VCaP (cell line): Measurements from ENCODE around the gene LDLRAD3.

Experiments
- H3K27ac ChIP-seq: fragments of 450-650 bp; 2 replicates; pipeline ENCODE4 v1.5.1; 2017
- TF ChIP-seq, protein P1 (sequence below): fragments of 450-650 bp; conservative IDR thresholded peaks from 2 replicates; pipeline ENCODE4 v1.5.1; 2017; ENCODE audit warnings: mild to moderate bottlenecking, moderate library complexity

The LDLRAD3 gene

DNA sequence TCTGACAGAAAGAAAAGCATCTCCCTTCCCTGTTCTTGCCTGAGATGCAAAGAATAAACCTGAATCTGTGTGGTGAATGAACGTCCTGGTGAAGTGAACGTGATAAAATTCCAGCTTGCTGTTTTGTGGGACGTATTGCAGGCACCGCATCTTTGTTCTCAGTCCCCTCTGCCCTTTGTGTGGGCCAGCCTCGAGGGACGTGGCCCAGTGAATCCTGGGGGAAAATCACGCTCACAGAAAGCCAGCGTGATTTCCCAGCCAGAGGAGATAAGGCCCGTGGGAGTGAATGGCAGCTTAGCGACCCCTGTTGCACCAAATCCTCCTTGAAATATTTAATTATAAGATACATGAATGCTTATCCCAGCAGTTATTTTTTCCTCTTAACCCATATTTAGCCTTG, 216.2 kb downstream of the LDLRAD3 start:
- no peak overlapping the region for H3K27ac ChIP-seq
- TF ChIP-seq, protein P1, sequence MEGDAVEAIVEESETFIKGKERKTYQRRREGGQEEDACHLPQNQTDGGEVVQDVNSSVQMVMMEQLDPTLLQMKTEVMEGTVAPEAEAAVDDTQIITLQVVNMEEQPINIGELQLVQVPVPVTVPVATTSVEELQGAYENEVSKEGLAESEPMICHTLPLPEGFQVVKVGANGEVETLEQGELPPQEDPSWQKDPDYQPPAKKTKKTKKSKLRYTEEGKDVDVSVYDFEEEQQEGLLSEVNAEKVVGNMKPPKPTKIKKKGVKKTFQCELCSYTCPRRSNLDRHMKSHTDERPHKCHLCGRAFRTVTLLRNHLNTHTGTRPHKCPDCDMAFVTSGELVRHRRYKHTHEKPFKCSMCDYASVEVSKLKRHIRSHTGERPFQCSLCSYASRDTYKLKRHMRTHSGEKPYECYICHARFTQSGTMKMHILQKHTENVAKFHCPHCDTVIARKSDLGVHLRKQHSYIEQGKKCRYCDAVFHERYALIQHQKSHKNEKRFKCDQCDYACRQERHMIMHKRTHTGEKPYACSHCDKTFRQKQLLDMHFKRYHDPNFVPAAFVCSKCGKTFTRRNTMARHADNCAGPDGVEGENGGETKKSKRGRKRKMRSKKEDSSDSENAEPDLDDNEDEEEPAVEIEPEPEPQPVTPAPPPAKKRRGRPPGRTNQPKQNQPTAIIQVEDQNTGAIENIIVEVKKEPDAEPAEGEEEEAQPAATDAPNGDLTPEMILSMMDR, result no peak

DNA sequence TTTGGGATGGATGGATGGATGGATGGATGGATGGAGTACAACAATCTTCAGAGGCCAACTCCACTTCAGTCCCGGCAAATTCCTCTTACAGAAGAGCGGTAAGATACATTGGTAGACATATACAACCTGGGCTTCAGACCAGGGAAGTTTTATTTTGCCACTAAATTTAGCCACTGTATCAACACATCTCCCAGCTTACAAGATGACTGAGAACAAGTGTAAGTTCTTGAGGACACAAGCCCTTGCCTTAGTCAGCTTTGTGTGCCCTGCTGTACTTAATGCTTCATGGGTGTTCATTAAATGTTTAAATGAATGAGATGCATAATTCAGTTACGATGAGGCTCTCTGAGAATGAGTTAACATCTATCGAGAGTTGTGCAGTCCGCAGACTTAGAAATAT, 217.7 kb downstream of the LDLRAD3 start:
- TF ChIP-seq, protein P1, result no peak
- no peak overlapping the region for H3K27ac ChIP-seq

DNA sequence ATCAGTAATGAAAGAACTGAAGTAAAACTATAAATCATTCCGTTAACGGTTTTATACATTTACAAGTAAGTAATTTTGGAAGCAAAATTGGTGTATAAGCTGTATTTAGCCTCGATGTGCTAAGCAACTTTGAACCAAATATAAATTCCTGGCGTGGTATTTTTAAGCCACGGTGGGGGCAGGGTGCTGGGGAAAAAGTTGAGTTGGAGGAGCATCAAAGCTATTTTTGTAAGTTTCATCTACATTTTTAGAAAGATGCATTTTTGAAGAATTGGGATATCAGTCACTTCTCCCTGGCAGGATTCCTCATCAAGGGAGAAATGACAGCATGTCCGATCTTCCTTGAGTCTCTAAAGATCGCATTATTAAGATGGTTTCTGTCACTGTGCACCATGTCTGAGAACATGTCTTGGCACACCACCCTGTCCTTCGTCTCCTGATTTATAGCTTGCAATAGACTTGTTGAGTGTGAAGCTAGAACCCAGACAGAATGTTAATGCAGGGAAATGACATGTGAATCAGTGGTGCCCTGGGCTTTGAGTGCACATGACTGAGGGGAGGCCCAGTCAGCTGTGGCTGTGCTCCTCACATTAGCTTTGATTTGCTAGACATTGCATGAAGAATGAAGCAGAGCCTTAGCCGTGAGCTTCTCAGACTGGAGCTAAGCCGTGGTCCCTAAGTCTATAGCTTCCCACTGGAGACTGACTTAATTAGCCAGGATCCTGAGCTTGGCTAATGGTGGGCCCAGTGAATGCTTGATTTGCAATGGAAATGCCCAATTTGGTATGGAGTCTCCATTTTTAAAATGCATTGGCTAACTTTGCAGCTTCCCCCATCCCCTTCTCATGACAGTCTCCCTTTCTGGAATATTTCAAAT, 218.4 kb downstream of the LDLRAD3 start:
- peak overlapping the region; percentile 81; the same call in 1 of the 2 replicates for H3K27ac ChIP-seq
- TF ChIP-seq, protein P1, result no peak

DNA sequence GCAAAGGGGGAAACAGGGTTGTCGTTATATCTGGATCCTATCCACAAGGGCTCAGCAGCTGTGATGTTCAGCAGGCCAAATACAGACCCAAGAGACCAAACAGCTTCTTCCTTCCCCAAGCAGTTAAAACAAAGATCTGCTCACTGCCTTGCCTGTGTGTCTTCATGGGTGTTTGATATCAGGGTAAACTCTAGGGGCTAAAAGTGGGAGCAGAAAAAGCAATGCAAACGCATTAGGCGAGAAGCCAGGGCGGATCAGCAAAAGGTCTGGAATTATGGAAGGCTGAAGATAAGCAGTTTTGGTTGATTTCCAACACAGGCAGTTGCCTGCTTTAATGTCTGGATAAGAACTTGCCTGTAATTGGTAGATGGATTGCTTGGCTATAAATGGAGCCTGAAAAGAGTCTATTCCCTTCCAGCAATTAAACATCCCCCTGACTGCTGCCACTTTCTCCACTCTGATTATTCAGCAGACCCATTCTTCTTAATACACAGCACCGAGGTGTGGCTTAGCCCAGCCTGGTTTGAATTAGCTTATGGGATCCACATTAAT, 219.1 kb downstream of the LDLRAD3 start:
- TF ChIP-seq, protein P1, result no peak
- peak overlapping the region; percentile 81 for H3K27ac ChIP-seq

DNA sequence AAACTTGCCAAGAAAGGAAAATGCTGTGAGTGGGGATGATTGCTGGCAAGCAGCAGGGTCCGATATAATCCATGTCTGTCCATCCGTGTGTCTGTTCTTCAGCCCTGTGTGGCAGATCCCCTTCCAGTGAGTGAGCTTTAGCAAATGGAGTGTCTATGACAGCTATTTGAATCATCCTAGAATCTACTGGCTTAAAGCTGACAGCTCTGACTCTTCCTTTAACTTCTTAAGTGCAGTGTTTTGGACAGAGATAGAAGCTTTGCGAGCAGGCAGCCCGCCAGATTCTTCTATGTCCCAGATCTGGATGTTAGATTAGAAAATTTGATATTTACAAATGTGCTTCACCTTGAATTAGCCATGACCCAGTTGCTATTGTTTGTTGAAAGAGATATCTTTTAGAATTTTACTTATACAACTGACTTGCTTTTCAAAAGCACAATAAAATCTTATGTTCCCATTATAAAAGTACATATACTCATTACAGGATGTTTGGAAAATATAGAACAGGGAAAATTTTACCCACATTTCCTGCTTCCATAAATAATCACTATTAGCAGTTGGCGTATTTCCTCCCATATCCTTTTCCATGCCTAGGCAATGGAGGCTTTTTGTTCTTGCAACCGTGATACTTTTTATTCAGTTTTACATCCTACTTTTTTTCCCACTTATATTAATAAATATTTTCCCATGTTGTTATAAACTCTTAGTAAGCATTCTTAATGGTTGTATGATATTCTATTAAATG, 220.8 kb downstream of the LDLRAD3 start:
- H3K27ac ChIP-seq, result peak overlapping the region; percentile 81
- TF ChIP-seq, protein P1, result no peak

DNA sequence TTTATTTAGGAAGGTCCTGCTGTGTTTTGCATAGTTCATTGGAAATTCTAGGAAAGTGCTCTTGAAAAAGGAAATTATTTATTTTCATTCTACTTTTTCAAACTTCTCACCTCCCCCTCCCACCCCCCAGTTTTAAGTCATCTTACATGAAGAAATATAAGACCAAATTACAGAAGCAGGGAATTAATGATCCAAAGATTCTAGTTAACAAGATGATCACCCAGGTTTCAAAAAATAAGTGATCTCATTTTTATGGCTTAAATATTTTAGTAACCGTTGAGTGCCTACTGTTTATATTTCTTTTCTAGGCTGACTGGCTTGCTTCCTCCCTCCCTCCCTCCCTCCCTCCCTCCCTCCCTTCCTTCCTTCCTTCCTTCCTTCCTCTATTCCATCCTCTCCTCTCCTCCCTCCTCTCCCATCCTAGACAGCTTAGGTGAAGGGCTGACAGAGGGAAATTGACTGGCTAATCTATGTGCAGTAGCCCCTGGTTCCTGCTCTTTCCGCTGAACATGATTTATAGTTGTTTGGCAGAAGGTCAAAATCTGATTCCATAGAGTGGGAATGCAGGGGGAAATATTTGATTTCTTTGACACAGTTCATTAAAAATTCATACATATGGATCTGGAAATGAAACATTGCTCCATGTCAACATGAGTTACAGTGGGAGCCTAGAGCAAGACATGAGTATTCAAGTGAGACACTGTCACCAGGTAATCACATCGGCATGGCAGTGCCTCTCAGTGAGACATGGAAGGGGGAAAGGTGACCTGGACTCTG, 221.9 kb downstream of the LDLRAD3 start:
- H3K27ac ChIP-seq, result peak overlapping the region; percentile 81

More for the DNA sequence above, 221.9 kb downstream of the LDLRAD3 start:
- TF ChIP-seq, protein P1, result no peak
